GM21515 (cell line): ENCODE results near the gene NDUFS1.
"Not testable (repeated sequence)": the region's sequence is repeated elsewhere in the genome, so short reads cannot be mapped to it uniquely, and the experiment has no call there.

Experiments used
- ATAC-seq: cut with Tn5 transposase; IDR thresholded peaks from one replicate; pipeline ENCODE4 v1.9.1; 2021; ENCODE audit not compliant: unreplicated experiment

The NDUFS1 gene

DNA sequence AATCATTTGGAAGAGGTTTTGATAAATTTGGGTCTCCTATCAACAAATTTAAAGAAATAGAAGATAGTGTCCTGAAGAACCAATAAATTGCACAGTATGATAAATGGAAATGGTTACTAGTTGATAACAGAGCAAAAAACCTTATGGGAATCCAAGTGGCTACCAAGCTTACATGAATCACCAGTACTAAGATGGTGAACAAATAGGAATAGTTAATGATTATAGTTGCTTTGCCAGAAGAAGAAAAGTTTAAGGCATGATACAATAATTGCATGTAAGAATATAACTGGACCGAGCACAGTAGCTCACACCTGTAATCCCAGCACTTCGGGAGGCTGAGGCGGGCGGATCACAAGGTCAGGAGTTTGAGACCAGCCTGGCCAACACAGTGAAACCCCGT lies 53.7 kb downstream of the NDUFS1 start:
- ATAC-seq = no peak

DNA sequence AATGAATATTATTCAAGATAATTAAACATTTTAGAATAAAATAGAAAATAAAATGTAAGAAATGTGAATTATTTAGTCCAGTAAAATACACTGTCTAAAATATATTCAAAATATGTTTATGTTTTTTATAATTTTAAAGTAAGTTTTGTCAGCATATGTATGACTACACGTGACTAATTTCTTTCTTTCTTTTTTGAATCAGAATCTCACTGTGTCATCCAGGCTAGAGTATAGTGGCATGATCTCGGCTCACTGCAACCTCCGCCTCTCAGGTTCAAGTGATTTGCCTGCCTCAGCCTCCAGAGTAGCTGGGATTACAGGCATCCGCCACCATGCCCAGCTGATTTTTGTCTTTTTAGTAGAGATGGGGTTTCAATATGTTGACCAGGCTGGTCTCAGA lies 54.2 kb downstream of the NDUFS1 start:
- no peak for ATAC-seq

DNA sequence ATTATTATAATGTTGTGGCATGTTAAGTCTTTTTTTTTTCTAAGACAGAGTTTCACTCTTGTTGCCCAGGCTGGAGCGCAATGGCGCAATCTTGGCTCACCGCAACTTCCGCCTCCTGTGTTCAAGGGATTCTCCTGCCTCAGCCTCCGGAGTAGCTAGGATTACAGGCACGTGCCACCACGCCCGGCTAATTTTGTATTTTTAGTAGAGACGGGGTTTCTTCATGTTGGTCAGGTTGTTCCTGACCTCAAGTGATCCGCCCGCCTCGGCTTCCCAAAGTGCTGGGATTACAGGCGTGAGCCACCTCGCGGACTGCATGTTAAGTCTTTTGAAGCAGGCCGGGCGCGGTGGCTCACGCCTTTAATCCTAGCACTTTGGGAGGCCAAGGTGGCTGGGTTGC lies 60.4 kb downstream of the NDUFS1 start:
- not testable (repeated sequence) for ATAC-seq

DNA sequence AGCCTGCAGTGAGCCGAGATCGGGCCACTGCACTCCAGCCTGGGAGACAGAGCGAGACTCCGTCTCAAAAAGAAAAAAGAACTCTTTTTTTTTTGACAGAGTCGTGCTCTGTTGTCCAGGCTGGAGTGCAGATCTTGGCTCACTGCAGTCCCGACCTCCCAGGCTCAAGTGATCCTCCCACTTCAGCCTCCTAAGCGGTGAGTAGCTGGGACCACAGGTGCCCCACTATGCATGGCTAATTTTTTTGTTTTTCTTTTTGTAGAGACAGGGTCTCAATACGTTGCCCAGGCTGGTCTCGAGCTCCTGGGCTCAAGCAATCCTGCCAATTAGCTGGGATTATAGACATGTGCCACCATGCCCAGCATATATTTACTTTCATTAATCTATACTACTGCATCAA lies 60.8 kb downstream of the NDUFS1 start:
- ATAC-seq = no peak

DNA sequence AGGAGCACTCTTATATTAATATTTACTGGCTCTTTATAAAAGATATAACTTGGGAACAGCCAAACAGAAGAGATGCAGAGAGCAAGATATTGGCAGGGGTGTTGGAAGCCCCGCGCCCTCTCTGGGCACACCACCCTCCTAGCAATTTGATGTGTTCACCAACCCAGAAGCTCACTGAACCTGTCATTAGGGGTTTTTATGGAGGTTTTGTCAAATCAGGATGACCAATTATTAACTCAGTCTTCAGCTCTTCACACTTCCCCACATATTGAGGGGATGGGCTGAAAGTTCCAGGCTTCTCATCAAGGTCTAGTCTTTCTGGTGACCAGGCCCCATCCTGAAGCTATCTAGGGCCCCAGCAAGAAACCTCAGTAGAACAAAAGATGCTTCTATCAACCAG lies 62.4 kb downstream of the NDUFS1 start:
- no peak for ATAC-seq

DNA sequence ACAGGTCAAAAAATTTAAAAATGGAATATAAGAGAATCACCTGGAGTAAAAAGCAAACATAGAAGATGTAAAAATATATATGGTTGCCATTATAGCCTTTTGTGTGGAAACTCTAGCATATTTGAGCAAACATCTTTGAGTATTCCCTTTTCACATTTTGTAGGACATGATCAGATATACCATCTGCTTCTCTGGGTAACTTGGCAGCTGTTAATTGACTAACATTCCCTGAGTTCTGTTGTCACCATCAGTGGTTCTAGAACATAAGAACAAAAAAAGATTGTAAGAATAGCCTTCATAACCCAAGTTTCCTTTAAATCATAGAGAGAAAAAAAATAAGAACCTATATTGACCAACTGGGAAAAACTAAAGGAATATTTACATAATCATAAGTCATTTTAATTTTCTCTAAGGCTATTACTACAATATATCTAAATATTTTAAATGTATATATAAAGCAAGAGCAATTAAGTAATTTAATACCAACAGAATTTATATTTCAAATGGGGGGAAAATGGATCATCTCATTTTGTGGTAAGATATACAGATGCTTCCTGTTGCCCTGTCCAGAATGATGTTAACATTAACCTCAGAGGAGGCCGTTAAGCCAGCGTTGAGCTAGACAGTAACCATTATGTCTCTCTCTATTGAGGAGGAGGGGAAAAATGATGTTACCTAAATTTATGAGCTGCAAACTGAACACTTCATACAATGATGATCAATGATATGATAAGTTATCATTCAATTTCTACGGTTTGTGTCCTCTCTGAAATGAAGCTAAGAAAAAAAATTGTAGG lies 63.5 kb downstream of the NDUFS1 start:
- ATAC-seq = no peak

DNA sequence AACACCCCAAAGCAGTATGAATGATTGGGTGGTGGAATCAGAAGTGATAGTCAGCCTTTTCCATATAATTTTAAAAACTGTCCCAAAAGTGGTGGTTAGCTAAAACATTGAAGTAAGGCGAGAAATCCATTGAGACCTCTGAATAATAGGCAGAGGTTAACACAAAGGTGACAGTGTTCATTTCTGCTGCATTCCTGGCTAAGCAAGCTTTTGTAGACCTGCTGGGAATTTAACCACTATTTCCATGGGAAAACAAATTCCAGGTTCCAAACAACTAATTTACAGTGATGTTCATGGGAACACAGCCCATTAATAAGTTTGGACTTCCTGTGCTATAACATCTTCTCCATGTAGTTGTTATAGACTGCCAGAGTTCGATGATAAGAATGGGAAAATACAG lies 66.9 kb downstream of the NDUFS1 start:
- no peak for ATAC-seq

DNA sequence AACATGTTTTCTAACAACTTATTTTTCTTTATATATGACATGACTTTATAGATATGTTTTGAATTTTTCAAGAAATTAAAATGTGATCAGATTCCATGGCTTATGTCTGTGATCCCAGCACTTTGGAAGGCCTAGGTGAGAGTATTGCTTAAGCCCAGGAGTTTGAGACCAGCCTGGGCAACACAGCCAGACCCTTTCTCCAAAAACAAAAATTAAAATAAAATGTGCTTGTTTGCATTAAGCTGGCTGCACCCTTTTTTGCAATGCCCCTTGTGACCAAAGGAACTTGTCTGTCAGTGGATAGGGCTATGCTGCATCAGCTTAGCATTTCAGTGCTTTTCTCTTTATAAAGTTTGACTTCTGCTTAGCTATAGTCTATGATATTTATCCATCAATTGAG lies 71.0 kb downstream of the NDUFS1 start:
- no peak for ATAC-seq

DNA sequence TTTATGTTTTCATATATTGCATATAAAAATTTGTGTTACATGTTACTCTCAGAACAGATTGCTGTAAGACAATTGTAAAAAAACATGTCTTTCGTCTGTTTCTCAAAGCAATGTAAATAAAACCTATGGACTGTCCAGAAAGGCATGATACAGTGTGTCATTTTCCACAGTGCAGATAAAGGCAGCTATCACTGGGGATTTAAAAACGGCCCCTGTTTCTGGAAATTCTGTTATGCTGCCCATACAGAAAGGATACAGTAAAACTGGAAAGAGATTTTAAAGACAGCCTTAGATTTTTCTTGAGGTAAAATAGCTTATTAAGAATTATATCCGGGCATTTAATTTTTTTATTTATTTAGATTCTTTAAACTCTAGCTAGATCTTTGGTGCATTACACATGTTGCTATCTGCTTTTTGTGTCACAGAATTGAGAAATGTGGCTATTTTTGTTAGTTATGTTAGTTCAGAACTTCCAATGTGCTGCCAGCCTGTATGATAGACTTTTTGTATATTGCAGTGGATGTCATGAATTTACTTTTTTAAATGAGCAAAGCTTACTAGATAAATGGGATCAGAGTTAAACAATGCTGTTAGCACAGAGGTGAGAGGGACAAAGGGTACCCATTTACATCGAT lies 72.4 kb downstream of the NDUFS1 start:
- ATAC-seq = no peak

DNA sequence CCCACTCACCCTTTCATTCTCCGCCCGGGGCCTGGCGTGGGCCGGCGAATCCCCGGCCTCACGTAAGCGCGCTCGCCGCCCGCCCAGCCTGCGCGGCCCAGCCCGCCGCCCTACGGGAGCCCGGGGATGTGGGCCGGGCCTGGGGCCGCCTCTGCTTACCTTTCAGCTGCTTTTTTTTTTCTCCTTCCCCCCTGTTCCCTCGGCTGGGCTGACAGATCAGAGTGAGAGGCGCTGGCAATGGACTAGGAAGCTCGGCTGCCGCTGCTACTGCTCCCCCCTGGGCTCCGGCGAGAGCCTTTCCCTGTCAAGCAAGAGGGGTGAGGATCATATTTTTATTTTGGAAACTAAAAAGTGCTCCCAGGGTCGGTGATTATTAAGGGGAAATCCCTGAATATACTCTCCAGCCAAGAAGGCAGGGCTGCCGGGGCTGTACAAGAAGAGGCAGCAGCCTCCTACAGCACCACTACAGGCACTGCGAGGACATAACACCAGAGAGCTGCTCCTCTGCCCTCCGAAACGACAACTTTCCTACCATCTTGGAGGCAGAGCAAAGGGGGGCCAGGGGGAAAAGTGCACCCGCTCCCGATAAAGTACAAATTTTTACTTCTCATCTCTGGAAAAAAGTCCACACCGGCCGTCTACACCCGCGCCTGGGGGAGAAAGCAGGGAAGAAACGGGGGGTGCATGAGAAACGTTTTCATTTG lies 73.3 kb downstream of the NDUFS1 start, which contains the start of gene INO80D:
TSS of gene INO80D (minus strand) at position 433 of the 704 bp plus-strand sequence. CDS start 23,158 bp downstream, outside the sequence.
- peak; percentile 79 for ATAC-seq

DNA sequence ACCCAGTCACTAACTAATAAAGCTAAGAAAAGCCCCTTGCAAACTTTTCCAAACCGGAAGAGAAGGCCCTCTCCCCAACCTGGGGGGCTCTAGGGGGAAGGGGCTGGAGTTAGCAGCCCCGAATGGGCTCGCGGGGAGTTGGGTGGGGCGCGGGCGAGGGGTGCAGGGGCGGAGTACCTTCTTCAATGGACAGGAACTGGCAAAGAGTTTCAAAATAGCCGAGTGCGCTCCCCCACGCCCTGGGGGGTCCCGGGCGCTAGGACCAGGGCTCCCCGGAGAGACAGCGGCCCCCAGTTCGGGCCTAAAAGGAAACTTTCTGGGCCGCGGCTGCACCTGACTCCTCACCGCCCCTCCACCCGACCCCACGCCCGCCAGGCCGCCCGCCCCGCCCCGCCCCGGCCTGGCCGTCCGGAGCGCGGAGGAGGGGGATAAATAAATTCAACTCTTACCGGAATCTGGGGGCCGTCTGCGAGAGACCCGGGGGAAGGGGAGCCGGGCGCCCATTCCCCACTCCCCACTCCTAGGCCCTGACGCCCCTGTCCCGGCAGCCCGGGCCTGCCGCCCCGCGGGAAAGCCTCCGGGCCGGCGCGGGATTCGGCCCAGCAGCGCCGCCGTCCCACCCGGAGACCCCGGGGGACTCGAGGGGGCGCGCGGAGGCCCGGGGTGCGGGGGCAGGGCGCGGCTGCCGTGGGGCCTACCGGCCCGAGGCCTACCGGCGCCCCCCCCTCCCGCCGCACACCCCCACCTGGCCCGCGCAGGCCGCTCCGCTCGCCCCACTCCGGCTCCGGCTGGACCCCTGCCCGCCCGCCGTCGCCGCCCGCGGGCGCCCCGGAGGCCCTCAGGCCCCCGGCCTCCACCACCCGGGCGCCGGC lies 74.1 kb downstream of the NDUFS1 start:
- ATAC-seq = peak; percentile 33

DNA sequence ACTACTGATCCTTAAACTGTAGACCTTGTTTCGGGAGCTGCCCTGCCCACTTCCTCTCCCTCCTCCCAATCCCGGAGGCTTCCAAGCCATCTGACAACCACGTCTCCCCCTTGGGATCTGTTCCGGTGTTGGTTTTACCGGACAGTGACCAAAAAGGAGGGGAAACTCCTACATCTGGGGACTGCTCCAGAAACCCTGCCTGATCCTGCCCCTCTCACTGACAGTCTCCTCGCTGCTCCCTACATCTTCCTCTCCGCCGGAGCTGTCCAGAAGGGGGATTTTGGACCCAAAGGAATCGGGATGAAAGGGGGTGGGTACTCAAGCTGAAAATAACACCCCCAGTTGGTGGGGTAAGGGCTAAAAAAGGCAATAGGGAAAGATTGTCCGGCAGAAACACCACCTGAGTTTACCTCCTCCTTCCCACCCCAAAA lies 74.8 kb downstream of the NDUFS1 start:
- no peak for ATAC-seq

DNA sequence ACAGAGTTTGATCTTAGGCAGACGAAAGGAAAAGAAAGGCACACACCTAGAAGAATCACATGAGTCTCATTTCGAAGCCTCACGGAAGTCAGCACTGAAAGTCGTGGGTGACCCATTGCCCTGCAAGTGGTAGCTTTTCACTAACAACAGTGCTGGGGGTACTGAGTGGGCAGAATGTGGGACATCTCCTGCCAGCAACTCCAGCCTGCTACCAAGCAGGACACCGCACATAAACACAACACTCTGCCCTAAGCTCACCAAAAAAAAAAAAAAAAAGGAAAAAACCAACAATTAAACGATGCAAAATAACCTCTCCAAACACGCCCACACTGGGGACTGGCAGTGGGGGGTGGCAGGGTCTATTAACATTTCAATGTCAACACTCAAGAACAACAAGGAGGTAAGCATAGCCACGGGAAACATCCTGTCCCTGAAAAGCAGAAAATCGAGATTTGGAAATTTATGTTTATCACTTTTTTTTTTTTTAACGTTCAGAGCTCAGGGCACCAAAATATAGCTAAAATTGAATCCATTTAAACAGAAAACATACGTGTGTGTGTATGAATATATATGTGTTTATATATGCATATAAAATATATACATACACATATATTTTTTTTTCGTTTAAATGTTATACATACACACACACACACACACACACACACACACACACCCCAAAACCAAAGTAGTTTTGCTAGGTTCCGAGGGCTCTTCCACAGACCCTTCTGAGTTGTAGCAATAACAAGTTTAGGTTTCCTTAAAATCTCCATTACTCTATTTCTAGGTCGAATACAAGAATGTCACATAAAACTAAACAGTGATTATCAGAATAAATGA lies 75.4 kb downstream of the NDUFS1 start:
- ATAC-seq = no peak

DNA sequence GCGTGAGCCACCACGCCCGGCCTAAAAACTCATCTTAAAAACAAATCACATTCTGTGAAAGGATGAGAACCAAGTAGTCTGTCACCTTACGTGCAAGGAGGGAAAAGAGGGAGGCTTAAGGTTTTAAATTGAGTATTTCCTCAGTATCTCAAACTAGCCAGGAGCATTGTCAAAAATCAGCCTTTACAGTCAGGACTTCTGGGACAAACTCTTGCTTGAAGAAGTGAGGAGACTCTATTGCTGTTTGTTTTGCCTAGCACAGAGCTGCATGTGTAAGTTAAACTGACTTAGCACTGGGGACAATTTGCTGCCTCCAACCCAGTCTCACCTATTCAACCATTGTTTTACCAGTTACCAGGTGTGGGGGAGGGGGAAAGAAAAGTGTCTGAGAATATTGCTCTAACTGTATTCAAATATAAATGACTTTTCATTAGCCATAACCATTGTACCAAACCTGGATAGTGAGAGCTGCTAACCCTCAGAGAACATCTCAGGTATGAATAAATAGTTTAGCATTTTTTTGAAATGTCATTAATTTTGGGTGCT lies 76.9 kb downstream of the NDUFS1 start:
- no peak for ATAC-seq

DNA sequence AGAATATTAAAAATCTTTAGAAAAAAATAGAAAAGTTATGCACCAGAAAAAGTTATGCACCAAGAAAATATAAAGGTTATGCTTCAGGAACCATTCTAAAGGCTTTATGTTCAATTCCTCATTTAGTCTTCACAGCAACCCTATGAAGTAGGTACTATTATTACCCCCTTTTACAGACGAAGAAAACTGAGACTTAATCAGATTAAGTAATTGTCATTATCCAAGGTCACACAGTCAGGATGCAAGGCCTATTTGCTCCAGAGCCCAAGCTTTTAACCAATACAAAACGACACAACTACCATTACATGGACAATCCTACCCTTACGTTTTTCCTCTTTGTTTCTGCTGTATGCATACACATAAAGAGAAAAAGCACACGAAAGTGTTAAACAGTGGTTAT lies 78.3 kb downstream of the NDUFS1 start:
- ATAC-seq = no peak

DNA sequence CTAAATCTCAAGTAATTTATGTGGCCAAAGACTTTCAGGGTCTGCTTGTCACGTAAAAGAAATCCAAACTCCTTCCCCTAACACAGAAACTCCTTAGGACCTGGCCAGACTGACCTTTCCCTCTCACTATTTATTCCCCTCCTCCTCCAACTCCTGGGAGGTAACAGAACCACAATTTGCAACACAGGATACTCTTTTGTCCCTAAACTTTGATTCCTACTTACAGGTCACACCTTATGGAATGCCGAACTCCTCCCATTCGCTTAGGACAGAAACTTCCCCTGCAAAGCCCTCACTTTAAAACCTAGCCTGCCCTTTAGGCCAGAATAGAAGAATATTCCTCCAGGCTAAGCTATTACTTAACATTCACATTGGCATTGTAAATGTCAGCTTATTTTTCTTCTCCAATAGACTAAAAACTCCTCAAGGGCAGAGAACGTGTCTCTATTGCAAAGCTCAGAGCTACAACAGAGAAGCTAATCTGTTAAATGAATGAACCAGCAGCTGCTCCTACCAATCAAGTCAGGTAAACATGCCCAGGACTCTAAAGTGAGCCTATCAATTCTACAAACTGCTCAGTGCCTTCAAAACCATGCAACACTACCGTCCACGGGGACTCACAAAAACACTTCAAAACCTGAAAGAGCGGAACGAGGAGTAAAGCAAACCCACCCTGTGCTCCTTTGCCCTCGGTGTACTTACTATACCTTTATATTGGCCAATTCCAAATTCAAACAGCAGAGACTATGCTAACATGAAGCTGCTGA lies 79.4 kb downstream of the NDUFS1 start:
- ATAC-seq = no peak

DNA sequence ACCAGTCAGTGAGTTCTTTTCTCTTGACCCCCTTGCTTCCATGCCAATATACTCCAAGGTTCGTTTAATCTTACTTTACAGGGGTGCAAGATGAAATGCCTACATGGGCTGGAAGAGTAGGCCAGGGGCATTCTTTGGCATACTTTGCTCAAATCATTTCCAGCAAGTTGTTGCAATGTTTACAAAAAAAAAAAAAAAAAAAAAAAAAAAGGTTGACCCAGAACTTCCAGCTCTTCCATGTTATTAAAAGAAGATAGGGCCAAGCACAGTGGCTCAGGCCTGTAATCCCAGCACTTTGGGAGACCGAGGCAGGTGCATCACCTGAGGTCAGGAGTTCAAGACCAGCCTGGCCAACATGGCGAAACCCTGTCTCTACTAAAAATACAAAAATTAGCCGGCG lies 81.4 kb downstream of the NDUFS1 start:
- not testable (repeated sequence) for ATAC-seq

DNA sequence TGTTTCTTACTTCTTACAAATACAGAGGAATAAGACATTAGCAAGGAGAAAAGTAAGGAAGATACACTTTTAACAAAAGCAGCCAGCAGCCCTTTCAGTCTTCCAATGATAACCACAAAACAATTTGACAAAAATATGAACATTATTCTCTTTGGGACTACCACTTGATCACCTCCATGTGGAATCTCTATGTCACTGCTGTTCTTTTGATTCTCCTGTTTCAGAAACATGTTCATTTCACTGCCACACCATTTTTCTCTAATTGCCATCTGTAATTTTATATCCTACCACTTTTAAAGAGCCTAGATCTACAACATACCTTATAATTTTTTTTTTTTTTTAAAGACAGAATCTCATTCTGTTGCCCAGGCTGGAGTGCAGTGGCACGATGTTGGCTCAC lies 84.1 kb downstream of the NDUFS1 start:
- ATAC-seq = no peak

DNA sequence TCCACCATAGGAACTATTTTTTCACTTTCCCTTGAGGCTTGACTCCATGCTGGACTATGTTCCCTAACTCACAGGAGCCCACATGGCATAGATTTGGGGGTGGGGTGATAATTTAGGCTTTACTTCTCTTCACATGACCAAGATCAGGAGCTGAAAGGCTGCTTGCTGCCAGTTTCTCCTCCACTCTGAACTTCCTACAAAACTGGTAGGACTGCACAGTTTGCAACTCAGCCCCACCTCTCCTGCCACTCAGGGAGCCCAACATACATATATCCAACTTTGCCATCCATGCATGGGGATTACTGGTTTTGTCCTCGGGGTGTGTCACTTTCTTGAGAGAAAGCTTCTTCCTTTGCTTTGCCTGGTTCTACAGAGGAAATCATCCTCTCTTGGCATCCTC lies 87.4 kb downstream of the NDUFS1 start:
- no peak for ATAC-seq
